HPDE6-E6E7 (cell line): Measurements from ENCODE around the gene VSNL1.

Experiments used
- DNase-seq: peaks from one replicate; pipeline ENCODE4 v3.0.0; 2011; ENCODE audit warnings: missing footprints; ENCODE audit errors: extremely low spot score

The VSNL1 gene

GRCh38 chr2:17540093-17540812 lies at the start of gene VSNL1:
VSNL1 (plus strand) TSS chr2:17540696; CDS start chr2:17592075, 51,379 bp downstream.
- peak; percentile 79 for DNase-seq

GRCh38 chr2:17495590-17495989 lies 44.9 kb upstream of the VSNL1 start:
- peak; percentile 29 for DNase-seq

DNA sequence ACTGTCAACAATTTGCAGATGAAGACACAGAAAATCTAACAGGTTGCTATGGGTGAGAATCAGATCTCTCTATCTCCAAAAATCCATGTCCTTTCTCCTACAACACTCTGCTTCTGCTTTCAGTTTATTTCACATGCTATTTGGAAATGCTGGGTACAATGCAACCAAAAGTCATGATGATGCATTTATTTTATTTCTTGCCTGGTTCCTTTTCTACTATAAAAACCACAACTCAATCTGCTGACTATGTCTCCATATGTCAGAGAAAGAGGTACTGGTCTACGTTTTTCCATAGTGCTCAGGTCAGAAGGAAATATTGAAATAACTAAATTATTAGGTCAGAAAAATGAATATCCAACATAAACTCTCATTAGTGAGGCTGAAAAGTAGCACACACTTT lies 42.8 kb upstream of the VSNL1 start:
- no peak for DNase-seq

GRCh38 chr2:17506736-17507616 lies 33.5 kb upstream of the VSNL1 start:
- DNase-seq: peak; percentile 6

GRCh38 chr2:17515652-17516051 lies 24.8 kb upstream of the VSNL1 start:
- no peak for DNase-seq

DNA sequence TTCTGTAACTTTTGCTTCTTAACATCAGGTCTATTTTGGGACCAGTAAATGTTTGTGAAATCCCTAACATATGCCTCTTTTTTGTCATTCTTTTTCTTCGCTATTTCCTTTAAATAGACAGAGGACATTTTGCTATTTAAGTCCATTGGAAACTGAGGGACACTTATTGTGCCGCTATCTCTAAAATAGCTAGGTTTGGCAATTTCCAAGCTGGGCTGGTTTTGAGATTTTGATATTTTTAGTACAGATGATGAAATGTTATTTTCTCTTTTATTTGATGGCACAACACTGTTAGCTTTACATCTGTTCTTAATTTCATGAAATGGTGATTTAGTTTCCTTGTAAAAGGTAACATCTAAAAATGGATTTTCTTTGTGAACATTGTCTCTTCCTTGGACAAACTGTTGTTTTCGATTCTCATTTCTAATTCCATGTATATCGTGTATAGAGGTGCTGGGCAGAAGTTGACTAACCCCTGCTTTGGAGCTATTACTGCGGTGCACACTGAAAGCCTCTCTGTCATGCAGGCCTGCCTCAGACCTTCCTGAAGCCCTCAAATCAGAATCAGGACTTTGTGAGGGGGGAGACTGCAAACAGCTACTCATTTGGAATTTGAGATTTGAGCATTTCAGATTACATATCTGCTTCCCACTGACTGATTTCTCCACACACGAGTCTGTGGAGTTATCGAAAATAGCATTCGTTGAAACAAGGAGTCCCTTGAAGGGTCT lies 22.9 kb upstream of the VSNL1 start:
- no peak for DNase-seq

DNA sequence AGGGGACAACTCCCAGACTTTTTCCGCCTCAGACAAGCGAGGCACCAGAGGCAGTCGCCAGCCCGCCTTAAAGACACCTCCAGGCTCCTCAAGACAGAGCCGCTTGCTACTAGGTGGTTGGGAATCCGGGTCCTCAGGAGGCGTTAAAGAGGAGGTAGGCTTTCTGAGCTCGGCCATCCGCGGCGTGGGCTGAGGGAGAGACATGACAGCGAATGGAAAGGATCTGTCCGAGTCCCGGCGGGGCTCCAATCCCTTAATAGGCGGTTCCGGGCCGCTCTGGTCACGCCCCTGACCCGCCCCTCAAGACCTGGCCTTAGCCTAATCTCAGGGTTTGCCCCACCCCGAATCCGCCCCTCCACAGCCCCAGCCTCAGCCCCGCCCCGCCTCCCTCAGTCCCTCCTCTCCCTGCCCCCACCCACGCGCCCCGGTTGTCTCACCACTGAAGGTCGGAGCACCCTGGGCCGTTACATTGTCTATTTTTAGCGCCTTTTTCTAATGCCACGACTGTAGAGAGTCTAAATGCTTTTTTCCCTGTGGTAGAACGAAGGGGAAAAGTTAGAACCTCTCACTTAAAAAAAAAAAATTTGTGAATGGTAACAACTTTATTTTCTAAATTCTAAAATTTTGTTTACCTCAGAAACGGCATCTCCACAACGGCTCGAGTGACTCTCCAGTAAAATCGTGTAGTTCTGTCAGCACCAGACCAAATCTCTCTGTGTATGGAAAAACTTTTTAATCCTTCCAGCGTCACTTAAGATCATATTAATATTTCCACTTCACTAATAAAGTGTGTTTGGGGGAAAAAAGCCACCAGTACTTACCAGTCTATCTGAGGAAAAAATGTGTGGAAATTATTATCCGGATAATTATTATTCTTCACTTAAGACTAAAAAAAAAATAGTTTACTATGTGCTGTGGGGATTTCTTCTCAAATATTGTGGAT lies 22.0 kb upstream of the VSNL1 start, which contains the start of gene RAD51AP2:
RAD51AP2 (minus strand) TSS at position 229 of the 943 bp plus-strand sequence; CDS start at position 204, 25 bp downstream.
- peak; percentile 76 for DNase-seq

DNA sequence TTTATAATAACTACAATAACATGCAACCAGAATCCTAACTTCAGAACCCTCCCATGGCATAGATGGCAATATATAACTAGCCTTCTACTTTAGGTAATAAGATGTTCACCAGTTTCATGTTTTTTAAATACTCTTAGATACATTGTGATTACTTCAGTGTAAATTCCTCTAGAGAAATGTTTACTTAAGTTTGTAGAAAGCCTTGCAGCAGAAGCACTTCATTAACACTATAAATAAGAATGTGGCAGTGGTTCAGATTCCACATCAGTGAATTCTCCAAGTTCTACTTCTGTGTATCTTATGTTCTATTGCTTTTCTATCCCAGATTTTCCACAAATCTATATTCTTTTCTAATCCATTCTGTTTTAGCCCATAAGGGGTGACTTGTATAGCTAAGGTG lies 21.0 kb upstream of the VSNL1 start:
- no peak for DNase-seq

DNA sequence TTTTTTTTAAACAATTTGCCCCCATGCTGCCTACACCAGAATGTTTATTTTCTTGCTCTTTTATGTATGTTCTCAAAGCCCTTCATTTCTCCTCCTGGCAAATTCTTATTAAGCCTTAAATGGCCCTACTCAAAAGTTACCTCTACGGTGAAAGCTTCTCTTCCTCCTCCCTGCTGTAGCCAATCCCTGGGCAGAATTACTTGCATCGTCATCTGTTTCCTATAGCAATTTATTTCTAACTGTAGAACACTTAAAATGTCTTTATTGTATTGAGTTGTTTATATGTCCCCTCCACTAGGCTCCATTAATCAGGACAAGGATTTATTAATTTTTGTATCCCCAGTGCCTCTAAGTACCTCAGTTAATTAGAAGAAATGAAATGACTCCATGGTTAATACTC lies 19.7 kb upstream of the VSNL1 start:
- DNase-seq: no peak

DNA sequence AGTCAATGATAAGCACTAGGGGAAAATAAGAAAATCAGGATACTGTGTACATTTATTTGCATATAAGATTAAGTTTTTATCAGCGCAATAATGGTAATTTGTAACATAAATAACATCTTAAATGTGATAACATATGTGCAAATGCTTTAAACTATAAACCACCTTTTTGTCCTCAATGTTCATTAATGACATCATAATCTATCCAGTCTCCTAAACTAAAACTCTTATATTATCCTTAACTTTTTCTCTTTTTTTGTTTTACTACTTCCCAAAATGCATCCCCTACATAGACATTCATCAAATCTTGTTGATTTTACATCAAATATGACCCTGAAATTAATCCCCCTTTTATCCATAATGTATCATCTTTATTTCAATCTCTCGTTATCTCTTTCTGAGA lies 18.9 kb upstream of the VSNL1 start:
- no peak for DNase-seq

GRCh38 chr2:17522303-17522702 lies 18.2 kb upstream of the VSNL1 start:
- no peak for DNase-seq

GRCh38 chr2:17529771-17530170 lies 10.7 kb upstream of the VSNL1 start:
- DNase-seq: no peak

GRCh38 chr2:17533546-17533945 lies 7.0 kb upstream of the VSNL1 start:
- no peak for DNase-seq

DNA sequence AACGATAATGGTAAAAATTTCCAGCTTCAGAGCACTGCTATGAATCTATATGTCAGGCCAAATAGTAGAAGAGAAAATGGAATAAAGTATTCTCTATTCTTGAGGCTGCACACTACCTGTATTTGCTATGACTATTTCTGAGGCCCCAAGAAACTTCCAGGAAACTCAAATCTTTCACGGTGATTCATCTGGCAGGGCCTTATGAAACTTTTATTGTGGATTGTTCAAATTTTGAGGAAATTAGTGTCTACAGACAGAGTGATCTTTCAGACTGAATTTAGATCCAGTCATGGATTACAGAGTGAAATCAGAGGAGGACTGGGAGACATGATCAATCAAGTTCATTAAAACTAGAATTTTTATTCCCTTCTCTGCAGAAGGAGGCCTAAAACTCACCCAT lies 4.1 kb upstream of the VSNL1 start:
- DNase-seq: no peak

DNA sequence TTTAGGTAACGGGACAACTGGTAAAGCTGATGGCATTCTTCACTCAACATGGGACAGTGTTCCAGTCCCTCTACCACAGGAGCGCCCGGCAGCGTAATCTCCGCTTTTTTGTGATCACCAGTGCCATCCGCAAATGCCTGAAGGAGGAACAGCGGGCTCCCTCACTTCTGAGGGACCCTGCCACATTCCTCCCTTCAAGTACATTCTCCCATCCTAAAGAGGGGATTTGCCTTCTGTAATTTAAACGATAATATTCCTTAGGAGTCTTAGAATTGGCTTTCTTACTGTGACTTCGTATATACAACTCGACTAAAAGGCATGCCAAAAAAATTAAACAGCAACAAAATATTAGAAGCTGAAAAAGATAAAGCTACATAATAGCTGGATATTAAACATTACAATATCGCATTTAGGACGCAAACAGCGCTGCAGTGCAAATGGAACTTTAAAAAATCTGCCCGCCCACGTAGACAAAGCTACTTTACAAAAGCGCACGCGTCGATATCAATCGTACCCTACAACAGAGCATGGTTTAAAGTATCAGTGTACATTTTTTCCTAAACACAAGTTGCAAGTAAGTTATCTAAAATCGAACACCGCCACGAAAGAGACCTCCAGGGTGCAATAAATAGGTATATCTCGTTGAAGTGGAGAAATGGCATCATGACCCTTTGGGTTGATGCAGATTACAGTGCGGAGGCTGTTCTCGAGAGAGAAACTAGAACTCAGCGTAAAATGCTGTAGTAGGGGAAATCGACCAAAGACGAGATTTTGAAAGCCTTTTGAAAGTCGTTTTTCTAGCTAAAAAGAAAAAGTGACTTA lies 2.3 kb upstream of the VSNL1 start:
- no peak for DNase-seq

GRCh38 chr2:17538844-17539554 lies 1.5 kb upstream of the VSNL1 start:
- peak; percentile 58 for DNase-seq

DNA sequence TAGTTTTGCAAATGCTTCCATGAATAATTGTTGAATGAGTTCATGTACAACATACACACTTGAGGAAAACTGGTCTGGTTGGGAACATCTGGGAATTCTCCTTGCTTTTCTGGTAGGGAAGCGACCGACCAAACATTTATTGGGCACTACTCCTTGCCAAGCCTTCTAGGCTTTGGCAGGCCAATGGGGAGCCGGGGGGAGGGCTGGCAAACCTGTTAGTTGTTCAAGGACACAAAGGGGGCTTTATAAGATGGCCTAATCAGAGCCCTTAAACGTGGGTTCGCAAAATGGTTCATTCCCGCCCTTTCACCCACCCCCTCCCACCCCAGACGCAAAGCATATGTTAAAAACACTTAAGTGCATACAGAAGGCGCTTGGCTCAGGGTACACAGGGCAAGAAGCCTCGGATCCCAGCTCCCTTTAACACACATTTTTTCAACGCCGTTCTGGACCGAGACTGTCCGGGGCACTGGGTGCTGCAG lies 844 bp upstream of the VSNL1 start:
- DNase-seq: no peak

- DNase-seq: no peak
Measured at GRCh38 chr2:17540813-17541530, 476 bp downstream of the VSNL1 start.

DNA sequence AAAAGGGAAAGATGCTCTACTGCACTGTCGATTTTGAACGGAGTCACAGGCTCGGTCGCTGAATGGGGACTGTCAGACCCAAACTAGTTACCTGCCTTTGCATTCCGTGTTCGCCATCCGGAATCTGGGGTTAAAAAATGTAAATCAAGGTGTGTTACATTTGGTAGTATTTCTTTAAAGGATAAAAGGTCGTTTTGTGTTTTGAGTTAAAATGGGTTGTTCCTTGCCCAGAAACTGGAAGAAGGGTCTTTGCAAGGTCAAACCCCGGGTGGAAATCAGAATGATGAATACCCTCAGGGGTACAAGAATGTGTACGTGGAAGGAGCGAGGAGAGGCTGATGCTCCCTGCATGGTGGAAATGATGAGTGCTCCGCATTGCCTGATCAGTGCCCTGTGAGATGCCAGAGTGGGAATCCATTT lies 1.0 kb downstream of the VSNL1 start:
- no peak for DNase-seq
